Measurements from ENCODE around the gene SERPINE1. TPM values are rescaled to one million over a fixed set of nuclear protein-coding genes. Genes with fewer than 3 reads are reported as not detected.

The SERPINE1 gene
- total and polyA plus RNA-seq, 2 of the 4 experiments (the other 2 are of a cell fraction), result 1,441 to 2,783 TPM

GRCh38 chr7:101124376-101125056, 2.4 kb upstream of the SERPINE1 start (continued):
- TF ChIP-seq MXI1 (IDR thresholded peaks at IDR 0.05; ENCODE audit: borderline replicate concordance, low read depth, low read length), result no peak
- 0 out of 2 replicates have a peak, but pooled peaks have one; percentile 11 for TF ChIP-seq MAZ (IDR thresholded peaks at IDR 0.05; ENCODE audit: borderline replicate concordance, low read depth, low read length)

GRCh38 chr7:101125989-101126650, 784 bp upstream of the SERPINE1 start:
- peak overlapping the region; percentile 99 for H2AK5ac ChIP-seq (ENCODE audit: low read depth, low read length)
- no peaks in the 10 kb centered on the region for H3K27me3 ChIP-seq (ENCODE audit: control insufficient read depth, insufficient read depth, low read length)
- no TSS peak for BruUV-seq (replicated peaks)
- H2BK20ac ChIP-seq (ENCODE audit: low read depth, low read length), result peak overlapping the region; percentile 97
- peak overlapping the region; percentile 98 for H2BK120ac ChIP-seq (ENCODE audit: low read depth, low read length)
- no peak overlapping the region for H3K4me3 ChIP-seq (ENCODE audit: insufficient read depth, low read depth, low read length)
- peaks cover 35% of the 10 kb centered on the region for H4K20me1 ChIP-seq (ENCODE audit: insufficient read depth, low read length)
- H3K23ac ChIP-seq (ENCODE audit: low read depth, low read length), result peak overlapping the region; percentile 96
- ATAC-seq (ENCODE audit: low read depth), result no peak
- H3K14ac ChIP-seq (replicated peaks; ENCODE audit: low read depth, low read length), result peak overlapping the region; percentile 91
- peak overlapping the region; percentile 95 for H3K56ac ChIP-seq (ENCODE audit: extremely low read depth, insufficient read depth, low read length)
- H4K8ac ChIP-seq (ENCODE audit: low read depth in 2 of 2, low read length in 2 of 2), result peak overlapping the region; percentile 13 to 96
- H3K18ac ChIP-seq (ENCODE audit: low read depth, low read length), result peak overlapping the region; percentile 70
- H3K9me1 ChIP-seq (ENCODE audit: insufficient read depth, low read length), result peaks cover 19% of the 10 kb centered on the region
- peak overlapping the region; percentile 90 for H4K91ac ChIP-seq (ENCODE audit: insufficient read depth, low read depth, low read length)
- peak; percentile 75 for DNase-seq
- peak overlapping the region; percentile 97 for H2BK5ac ChIP-seq (ENCODE audit: low read depth, low read length, poor library complexity, severe bottlenecking)
- in situ Hi-C loops (cut with MboI; ENCODE audit: low sequenced_read_pairs), result no loop called here
- intact Hi-C loops (cut with micrococcal nuclease), result no loop called here
- POLR2A ChIA-PET (ENCODE audit: unreplicated experiment), result interaction anchor here (0.6 kb wide), 1 partner anchor 92 kb away, joined by 3 read pairs; the partner anchor contains the start of genes PLOD3 and ZNHIT1
- peaks cover 17% of the 10 kb centered on the region for H3K36me3 ChIP-seq (ENCODE audit: control insufficient read depth, insufficient read depth, low read length)
- H3K9ac ChIP-seq (ENCODE audit: low read depth, low read length), result peak overlapping the region; percentile 40
- peak overlapping the region; percentile 88; the same call in 2 of the 3 replicates for H2BK15ac ChIP-seq (ENCODE audit: low read depth, low read length)
- peaks cover 27% of the 10 kb centered on the region for H3K4me1 ChIP-seq (ENCODE audit: control insufficient read depth, insufficient read depth, low read length)
- H4K5ac ChIP-seq (ENCODE audit: low read depth, low read length), result peak overlapping the region; percentile 64
- H3K79me1 ChIP-seq (ENCODE audit: low read depth in 1 of 2, low read length in 2 of 2), result peaks cover 8 to 63% of the 10 kb centered on the region in 2 experiments; a peak in 3 of 4 replicates
- peak overlapping the region; percentile 93 for H2AFZ ChIP-seq (replicated peaks; ENCODE audit: low read length, poor library complexity)
- H3K27ac ChIP-seq (ENCODE audit: insufficient read depth, low read length), result peak overlapping the region; percentile 89
- H3K4me2 ChIP-seq (ENCODE audit: low read depth, low read length), result peak overlapping the region; percentile 30
- TF ChIP-seq CHD1 (IDR thresholded peaks at IDR 0.05; ENCODE audit: low read depth, low read length) (no peak), BHLHE40 (IDR thresholded peaks at IDR 0.05; ENCODE audit: low read depth, low read length) (peak; percentile 81), MAZ (IDR thresholded peaks at IDR 0.05; ENCODE audit: borderline replicate concordance, low read depth, low read length) (peak; percentile 51; the same call in 1 of the 2 replicates), MAFK (IDR thresholded peaks at IDR 0.05; ENCODE audit: low read depth, low read length) (no peak), MXI1 (IDR thresholded peaks at IDR 0.05; ENCODE audit: borderline replicate concordance, low read depth, low read length) (peak; percentile 57; the same call in 1 of the 2 replicates), CTCF (conservative IDR thresholded peaks at IDR 0.05; ENCODE audit: low read depth, low read length) (no peak), RFX5 (IDR thresholded peaks at IDR 0.05; ENCODE audit: low read depth, low read length) (no peak), USF2 (IDR thresholded peaks at IDR 0.05; ENCODE audit: low read depth, low read length) (peak; percentile 90)
- CTCF ChIA-PET, result interaction anchor here (0.9 to 1.1 kb wide), 3 partner anchors 18 to 26 kb away, joined by 3 read pairs; no protein-coding TSS in a partner anchor
- 15% methylated on average over 6 of the region's 15 CpGs; no CpG with 5 or more reads in 1 of the 2 experiments for WGBS, 2 experiments (ENCODE audit: extremely low coverage in 2 of 2, insufficient read length in 1 of 2)
- H2AK9ac ChIP-seq (replicated peaks; ENCODE audit: low read depth, low read length, poor library complexity), result peak overlapping the region; percentile 99
- peak overlapping the region; percentile 98 for H3K4ac ChIP-seq (ENCODE audit: low read depth, low read length)
- H3K9me3 ChIP-seq (ENCODE audit: control insufficient read depth, insufficient read depth, low read length), result no peaks in the 10 kb centered on the region
- dilution Hi-C loops (cut with HindIII; ENCODE audit: low sequenced_read_pairs, unreplicated experiment), result no loop called here

All from IMR-90 (cell line).